GM21528 (cell line): Measurements from ENCODE around the gene PHIP.
"Not testable (repeated sequence)": the region's sequence is repeated elsewhere in the genome, so short reads cannot be mapped to it uniquely, and the experiment has no call there.

Source experiments
- ATAC-seq: cut with Tn5 transposase; IDR thresholded peaks from one replicate; pipeline ENCODE4 v1.9.1; 2021; ENCODE audit warnings: mild to moderate bottlenecking, moderate library complexity; ENCODE audit not compliant: unreplicated experiment, low FRiP score

PHIP gene

DNA sequence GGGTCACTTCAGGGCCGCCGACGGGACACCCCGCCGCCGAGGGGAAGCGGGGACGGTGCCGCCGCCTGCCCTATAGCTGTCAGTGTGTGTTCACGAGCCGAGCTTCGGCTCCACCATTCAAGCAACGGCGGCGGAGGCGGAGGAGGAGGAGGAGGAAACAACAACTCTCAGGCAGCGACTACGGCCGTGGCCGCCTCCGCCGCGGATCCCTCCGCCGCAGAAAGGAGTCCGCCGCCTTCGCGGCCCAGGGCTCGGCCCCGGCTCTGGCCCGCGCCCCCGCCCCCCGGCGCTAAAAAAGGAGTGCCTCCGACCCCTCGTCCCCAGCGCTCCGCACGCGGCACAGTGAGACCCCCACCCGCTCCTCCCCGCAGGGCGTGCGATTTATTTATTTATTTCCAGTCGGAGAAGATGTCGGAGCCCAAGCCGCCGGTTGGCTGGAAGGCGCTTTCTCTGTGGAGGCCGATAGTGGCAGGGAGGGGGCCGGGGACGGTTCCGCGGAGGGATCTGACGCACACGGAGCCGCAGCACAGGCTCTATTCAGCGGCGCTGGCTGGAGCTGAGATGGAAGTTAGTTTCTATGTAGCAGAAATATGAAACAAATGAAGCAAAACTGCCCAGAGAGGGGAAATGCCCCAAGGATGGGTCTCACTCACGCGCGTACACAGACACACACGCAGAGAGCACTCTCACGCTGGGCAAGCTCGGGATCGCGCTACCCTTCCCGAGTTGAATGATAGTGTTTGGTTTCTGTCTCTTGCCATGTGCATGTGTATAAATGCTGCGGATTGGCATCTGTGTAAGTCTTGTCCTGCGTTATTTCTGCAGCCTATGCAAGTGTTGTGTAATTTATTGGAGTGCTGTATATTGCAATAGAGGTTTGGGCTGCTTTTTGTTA lies at the start of gene PHIP:
Gene PHIP (minus strand): TSS at position 180 of the 895 bp plus-strand sequence. CDS start 186 bp downstream, outside the sequence.
- peak; percentile 76 for ATAC-seq

DNA sequence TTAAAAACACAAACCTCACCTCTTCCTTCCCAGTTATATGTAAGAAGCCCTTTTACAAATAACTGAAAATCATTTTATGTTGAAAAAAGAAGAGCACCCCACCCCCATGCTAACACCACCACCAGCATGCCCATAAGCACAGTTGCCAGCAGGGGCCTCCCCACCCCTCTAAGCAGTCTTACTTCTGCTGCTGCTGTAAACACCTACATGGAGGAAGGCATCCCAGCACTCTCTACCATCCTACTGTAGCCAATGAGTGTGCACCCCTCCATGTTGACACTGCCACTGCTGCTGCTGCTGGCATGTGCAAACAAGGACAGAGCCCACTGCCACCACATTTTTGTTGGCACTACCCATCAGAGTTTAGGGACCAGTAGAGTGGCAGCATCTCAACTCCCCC lies 49.6 kb upstream of the PHIP start:
- no peak for ATAC-seq

- no peak for ATAC-seq
These were observed 41.2 kb upstream of the PHIP start for GRCh38 chr6:79119217-79119616.

DNA sequence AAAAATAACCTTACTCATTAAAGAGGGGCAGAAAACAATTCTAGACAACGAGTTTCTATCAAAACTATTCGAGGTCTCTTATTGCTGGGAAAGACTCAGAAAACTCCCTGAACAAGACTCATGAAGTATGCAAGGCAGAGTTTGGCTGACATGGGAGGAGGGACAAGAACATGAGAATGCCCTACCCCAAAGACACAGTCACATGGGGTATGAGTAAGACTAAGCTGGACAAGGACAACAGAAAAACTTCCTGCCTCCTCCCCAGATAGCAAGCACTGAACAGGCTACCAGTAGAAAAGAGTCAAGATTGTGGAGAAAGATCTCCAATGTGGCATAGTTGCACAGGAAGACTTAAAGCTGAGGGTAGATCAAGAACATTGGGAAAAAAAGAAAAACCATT lies 39.7 kb upstream of the PHIP start:
- ATAC-seq, result no peak

GRCh38 chr6:79115553-79116182 lies 37.6 kb upstream of the PHIP start:
- ATAC-seq, result no peak

GRCh38 chr6:79111549-79111948 lies 33.5 kb upstream of the PHIP start:
- no peak for ATAC-seq

- ATAC-seq, result no peak
These were observed 23.1 kb upstream of the PHIP start for GRCh38 chr6:79101164-79101563.

DNA sequence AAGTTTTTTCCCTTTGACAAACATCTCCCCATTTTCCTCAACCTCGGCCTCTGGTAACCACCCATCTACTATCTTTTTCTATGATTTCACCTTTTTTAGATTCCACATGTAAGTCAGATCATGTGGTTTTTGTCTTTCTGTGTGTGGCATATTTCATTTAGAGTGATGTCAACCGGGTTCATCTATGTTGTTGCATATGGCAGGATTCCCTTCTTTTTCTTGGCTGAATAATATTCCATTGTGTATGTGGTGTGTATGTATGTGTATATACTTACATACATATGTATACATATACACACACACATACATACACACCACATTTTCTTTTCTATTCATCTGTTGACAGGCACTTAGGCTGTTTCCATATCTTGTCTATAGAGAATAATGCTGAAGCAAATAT lies 22.2 kb upstream of the PHIP start:
- ATAC-seq, result no peak

- no peak for ATAC-seq
These were observed 16.9 kb upstream of the PHIP start for GRCh38 chr6:79094938-79095337.

- not testable (repeated sequence) for ATAC-seq
These were observed 13.7 kb upstream of the PHIP start for GRCh38 chr6:79091801-79092200.

DNA sequence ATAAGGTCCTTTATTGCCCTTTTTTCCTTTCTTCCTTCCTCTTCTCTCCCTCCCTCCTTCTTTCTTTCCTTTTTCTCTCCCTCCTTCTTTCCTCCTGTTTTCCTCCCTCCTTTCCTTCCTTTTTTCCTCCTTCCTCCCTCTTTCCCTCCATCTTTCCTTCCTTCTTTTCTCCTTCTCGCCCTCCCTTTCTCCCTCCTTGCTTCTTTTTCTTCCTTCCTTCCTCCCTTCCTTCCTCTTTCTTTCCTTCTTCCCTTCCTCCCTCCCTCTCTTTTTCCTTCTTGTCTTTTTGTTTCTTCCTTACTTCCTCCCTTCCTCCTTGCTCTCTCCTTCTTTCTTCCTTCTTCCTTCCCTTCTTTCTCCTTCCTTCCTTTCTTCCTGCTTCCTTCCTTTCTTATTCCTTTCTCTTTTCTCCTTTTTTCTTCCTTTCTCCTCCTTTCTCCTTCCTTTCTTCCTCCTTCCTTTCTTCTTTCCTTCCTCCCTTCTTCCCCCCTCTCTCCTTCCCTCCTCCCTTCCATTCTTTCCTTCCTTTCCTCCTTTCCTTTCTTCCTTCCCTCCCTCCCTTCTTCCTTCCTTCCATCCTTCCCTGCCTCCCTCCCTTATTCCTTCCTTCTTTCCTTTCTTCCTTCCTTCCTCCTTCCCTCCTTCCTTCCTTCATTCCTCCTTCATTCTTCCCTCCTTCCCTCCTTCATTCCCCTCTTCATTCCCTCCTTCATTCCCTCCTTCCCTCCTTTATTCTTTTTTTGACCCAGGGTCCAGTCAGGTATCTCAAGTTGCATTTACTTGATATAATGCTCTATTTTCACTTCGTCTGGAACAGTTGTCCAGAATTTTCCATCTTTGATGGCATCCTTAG lies 11.7 kb upstream of the PHIP start:
- no peak for ATAC-seq

DNA sequence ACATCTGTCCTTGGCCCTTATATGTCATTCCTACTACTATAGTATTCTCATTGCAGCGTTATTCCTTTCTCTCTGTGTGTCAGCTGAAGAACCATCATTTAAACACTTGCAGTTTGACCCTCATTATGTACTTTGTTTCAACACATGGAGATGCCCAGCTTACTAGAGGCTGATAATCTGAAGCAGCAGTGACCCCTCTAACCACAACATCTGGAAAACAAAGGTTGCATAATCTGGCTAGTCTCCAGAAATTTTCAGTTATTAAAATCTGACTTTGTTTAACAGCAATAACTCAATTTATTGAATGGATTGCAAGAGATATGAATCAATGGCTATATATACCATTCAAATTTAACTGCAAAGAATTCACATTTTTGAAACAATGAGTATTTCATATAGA lies 6.6 kb upstream of the PHIP start:
- no peak for ATAC-seq

GRCh38 chr6:79082304-79082703 lies 4.2 kb upstream of the PHIP start:
- ATAC-seq, result no peak

DNA sequence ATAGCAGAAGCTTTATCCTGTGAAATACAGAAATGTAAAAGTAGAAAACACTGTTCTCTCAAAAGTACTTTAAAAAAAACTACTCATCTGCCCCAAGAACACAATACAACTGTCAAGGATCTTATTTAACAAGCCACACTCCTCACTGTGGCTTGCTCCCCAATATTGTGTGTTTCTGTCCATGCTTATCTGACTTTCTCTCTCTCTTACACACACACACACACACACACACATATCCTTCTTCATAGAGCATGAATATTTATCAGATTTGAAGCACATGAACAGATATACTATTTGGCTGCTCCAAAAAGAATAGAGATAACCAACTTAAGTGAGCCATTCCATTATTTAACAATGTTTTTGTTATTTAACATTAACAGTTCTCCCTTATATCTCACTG lies 3.6 kb upstream of the PHIP start:
- ATAC-seq, result no peak

DNA sequence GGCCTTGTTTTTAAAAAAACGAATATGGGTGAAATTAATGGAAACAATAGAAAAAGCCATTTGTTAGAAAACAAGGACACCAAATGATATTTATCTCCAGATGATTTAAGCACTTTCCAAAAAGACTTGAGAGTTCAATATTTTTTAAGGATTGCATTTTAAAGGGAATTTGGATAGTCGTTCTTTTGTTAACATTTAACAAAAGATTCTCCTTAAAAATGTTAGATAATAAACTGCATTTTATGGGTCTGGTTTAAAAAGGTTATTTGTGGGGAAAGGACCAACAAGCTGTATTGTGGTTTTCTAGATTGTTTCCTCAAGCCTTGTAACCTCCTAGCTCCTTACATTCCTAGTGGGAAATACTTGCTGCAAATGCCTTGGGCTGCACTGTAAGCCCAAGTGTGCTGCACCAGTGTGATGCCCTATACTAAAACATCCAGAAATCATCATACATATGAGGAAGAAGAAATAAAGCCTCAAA lies 1.5 kb upstream of the PHIP start:
- no peak for ATAC-seq

GRCh38 chr6:79077715-79078074 lies 359 bp downstream of the PHIP start:
- peak; percentile 40 for ATAC-seq

DNA sequence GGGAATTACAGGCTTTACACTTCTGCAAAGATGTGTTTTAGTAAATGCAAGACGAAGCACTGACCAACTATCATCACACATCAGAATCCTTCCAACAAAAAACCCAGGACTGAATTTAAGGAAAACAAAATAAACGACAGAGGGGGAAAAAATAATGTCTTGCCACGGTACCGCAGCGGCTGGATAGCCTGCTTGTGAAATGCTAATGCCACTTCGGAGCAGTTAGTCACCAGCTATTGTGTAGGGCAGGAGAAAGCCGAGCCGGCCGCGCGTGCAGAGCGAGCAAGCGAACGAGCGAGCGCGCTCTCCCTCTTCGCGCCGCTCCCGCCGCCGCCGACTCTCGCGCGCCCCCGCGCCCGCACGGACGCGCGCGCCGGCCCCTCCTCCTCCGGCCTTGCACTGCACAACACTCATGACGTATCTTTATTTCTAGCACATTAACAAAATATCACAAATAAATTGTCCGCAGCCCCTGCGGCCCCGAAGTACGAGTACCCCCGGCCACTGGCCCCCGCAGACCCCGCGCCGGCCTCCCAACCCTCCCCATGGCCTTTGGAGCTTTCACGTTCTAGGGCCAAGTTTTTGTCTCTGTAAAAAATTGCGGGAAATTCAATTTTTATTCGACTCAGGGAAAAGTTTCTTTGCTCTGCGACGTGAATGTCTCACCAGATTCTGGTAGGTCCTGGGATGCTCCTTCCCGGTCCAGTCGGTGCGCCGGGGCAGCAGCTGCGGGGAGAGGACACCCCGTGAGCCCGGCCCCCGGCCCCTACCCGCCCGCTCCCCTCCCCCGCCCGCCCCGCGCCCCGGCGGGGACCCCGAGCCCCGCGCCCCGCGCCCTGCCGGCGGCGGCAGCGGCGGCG lies 1.0 kb downstream of the PHIP start:
- peak; percentile 55 for ATAC-seq

DNA sequence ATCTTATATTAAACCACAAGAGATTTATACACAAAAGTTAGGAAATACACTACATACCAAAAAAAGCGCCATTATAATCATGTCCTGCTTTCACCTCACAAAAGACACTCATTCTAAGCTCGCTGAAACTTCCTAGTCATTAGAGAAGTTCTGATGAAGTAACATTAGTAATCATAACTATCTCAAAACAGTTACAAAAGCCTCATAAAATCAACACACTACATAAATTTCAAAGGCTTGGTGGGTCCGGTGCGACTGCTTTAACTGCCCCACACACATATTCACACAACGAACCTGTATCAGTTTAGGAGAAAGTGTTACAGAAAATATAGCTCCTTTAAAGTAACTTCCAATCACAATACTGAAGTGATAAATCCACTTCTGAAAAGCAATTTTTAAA lies 1.9 kb downstream of the PHIP start:
- no peak for ATAC-seq

DNA sequence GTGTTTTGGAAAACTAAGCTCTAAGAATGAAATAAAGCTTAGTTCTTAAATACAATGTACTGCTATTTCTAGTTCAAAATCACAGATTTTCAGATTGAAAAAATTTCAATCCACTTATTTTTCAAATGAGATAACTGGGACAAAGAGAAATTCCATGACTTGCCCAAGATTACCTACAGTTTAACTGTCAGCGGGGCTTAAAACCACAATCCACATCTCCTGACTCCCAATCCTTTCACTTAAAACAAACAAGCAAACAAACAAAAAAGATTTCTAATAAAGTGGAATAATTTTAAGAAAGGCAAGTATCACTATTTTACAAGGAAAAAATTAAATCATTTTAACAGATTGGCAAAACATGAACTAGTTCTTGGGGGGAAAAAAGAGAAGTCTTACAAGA lies 4.2 kb downstream of the PHIP start:
- no peak for ATAC-seq

GRCh38 chr6:79072640-79073181 lies 5.3 kb downstream of the PHIP start:
- ATAC-seq, result no peak
